ENCODE measurements around the gene RPL27A.

DNA sequence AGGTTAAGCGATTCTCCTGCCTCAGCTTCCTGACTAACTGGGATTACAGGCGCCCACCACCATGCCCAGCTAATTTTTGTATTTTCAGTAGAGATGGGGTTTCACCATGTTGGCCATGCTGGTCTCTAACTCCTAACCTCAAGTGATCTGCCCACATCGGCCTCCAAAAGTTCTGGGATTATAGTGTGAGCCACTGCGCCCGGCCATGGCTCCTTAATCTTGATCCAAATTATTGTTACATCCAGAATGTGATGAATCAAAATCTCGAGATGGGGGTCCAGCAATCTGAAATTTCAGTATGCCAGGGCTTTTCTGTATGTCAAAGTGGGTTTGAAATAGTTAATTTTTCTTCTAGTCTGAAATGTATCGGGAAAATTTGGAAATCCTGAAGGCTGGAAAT, 3.7 kb downstream of the RPL27A start:
- TF ChIP-seq, protein P1, sequence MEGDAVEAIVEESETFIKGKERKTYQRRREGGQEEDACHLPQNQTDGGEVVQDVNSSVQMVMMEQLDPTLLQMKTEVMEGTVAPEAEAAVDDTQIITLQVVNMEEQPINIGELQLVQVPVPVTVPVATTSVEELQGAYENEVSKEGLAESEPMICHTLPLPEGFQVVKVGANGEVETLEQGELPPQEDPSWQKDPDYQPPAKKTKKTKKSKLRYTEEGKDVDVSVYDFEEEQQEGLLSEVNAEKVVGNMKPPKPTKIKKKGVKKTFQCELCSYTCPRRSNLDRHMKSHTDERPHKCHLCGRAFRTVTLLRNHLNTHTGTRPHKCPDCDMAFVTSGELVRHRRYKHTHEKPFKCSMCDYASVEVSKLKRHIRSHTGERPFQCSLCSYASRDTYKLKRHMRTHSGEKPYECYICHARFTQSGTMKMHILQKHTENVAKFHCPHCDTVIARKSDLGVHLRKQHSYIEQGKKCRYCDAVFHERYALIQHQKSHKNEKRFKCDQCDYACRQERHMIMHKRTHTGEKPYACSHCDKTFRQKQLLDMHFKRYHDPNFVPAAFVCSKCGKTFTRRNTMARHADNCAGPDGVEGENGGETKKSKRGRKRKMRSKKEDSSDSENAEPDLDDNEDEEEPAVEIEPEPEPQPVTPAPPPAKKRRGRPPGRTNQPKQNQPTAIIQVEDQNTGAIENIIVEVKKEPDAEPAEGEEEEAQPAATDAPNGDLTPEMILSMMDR (IDR thresholded peaks at IDR 0.05; ENCODE audit: low read depth, low read length, poor library complexity, severe bottlenecking), result no peak
- no peak for TF ChIP-seq EZH2phosphoT487 (IDR thresholded peaks at IDR 0.05; ENCODE audit: borderline replicate concordance, low read length)
